CD4-positive, alpha-beta T cell treated with Interleukin-6 for 4 hours (primary cell): ENCODE measurements around the gene GLT1D1.

Source experiments
- DNase-seq: peaks from one replicate; pipeline ENCODE4 v3.0.0-alpha.2; 2020; ENCODE audit warnings: mixed read lengths

The GLT1D1 gene

GRCh38 chr12:128969480-128970055, 116.3 kb downstream of the GLT1D1 start:
- no peak for DNase-seq

DNA sequence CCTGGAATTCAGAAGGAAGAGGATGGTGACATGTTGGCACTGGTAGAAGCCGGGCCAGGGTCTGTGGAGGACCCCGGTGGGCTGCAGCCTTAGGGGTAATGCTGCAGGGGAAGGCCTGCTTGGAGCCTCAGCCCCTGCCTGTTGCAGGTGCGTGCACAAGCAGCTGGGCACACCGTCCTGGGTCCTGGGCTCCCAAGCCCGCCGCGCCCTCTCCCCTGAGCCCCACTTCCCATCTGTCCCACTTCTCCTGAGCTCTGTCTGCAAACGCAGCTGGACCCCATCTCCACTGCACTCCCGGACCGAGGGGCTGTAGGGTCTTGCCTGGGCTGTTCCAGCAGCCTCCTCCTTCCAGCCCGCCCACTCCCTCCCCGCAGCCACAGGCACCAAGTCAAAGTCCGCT, 116.8 kb downstream of the GLT1D1 start:
- DNase-seq = no peak

DNA sequence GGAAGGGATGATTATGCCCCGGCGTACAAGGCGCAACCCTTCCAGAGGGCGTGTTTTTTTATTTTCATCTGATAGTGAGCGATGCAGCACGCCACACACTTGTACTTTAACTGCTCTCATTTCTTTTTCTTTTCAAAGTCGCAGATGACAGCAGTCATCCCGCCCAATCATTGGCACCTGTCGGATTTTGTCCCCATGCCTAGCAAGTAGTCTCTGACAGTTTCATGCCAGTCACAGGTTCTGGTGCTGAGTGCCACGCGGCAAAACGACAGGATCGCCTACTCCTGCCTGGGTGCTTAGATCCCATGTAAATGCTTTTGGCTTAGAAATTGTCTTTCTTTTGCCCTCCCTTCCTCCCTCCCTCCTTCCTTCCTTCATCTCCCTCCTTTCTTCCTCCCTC, 117.7 kb downstream of the GLT1D1 start:
- no peak for DNase-seq

DNA sequence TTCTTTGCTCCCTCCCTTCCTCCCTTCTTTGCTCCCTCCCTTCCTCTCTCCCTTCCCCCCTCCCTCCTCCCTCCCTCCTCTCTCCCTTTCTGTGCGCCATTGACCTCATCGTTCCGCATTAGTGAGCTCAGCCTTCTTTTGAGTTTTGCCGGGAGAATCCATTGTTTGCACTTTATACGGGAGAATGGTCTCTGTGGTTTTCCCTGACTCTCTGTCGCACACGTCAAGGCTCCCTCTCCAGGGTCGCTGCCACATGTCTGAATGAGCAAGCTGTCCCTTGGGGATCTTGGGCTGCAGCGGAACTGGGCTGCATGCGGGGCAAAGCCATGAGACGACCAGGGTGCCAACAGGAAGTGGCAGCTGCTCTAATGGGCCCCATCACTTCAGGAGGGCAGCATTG, 118.5 kb downstream of the GLT1D1 start:
- no peak for DNase-seq

DNA sequence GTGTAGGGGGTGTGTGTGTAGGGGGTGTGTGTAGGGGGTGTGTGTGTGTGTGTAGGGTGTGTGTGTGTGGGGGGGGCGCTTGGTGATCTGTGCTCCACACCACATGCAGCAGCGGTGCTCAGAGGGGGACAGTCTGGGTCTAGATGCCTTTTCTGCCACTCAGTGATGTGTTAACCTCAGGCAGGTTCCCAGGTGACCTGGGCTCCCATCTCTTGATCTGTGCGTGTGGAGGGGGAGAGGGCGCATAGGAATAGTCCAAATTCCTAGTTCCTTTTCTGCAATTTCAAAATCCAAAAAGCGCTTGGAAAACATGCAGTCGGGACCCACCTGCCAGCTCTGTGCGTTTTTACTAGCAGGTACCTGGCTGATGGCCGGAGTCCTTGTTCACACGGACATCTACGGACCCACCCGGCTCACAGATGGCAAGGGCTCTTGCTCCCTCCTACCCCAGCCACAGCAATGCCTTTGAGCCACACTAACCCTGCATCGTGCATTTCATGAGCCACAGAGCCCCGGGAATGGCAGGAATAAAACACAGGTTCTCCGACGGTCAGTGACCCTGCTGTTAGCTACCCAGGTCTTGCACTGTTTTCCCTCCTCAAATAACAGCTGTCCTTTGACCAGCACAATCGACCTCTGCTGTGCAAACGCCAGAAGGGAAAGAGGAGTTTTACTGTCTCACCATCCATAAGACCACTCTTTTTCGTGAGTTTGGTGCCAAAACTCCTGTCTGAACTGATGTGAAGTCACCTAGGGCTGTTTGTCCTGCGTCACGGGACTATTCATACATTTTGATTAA, 120.8 kb downstream of the GLT1D1 start:
- no peak for DNase-seq

DNA sequence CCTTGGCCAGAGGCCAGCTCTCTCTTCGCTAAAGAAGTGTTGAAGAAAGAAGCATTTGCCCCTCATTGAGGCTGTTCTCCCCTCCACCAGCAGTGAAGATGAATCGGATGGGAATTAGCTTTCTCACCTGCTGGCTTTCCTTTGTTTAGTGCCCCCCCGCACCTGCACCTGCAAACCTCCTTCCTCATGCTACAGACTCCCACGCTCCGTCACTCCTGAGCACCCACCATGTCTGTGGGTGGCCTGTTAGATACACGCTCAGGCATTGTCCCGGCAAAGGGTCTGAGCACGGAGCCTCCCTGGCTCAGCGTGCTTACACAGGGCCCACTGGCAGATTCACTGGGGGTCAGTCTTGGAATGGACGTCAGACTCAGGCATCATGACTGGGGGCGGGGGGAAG, 121.6 kb downstream of the GLT1D1 start:
- no peak for DNase-seq

DNA sequence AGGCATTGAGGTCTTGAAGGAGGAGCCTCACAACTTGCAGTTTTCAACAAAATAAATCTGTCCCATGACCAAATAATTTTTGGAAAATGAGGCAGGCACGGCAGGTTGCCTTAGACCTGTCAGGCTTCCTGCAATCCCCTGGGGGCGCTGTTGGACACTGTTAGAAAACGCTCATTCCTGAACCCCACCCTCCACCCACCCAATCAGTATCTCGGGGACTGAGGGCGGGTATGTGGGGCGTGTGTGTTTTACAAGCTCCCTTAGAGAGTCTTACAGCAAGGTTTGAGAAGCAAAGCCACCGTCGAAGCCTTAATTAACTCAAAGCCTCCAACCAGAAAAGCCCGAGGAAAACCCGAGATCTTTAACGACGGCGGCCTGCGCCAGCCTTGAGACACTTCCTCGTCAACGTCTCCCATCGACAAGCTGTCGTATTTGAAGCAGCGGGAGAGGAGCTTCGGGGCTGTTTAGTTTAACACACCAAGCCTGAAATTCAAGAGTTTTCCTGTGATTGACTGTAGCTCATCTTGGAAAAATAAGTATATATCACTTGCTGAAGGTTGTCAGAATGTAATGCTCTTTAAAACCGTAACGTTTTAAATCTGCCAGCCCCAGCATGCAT, 123.0 kb downstream of the GLT1D1 start:
- DNase-seq = no peak

DNA sequence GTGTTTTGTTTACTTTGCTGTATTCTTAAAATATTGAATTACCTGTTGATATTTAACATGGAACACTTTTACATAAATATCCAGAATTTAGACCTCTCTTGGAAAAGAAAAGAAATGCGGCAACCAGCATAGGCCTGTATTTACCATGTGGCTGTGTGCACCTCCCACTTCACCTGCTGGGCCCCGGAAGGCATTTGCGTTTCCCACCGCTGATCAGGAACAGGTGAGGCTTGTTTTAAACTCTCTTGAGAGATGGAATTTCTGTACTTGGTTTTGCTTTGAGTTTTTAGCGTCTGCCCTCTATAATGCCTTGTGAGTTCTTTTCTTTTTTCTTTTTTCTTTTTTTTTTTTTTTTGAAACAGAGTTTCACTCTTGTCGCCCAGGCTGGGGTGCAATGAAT, 124.2 kb downstream of the GLT1D1 start:
- no peak for DNase-seq

DNA sequence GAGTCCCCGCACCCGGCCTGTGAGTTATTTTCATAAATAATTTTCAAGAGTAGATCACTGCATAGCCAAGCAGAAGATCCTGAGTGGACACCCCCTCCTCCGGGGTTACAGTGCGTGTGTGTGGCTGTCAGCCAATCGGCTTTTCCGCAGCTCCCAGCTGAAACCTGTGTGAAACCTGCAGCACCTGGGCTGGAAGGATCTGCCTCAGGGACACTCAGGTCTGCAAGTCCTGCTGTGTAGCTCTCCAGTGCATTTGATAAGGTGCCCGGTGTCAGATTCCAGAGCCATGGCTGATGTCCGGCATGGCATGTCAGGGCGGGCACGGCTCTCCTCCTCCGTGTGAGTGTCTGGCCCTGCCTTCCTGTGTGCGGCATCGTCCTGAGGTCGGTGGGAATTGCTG, 124.8 kb downstream of the GLT1D1 start:
- no peak for DNase-seq

- no peak for DNase-seq
These were observed 127.3 kb downstream of the GLT1D1 start for GRCh38 chr12:128980623-128981022.

- no peak for DNase-seq
These were observed 128.8 kb downstream of the GLT1D1 start for GRCh38 chr12:128981971-128982533.

GRCh38 chr12:128982933-128983332, 129.7 kb downstream of the GLT1D1 start:
- no peak for DNase-seq

GRCh38 chr12:128983371-128983770, 130.1 kb downstream of the GLT1D1 start:
- DNase-seq = no peak

DNA sequence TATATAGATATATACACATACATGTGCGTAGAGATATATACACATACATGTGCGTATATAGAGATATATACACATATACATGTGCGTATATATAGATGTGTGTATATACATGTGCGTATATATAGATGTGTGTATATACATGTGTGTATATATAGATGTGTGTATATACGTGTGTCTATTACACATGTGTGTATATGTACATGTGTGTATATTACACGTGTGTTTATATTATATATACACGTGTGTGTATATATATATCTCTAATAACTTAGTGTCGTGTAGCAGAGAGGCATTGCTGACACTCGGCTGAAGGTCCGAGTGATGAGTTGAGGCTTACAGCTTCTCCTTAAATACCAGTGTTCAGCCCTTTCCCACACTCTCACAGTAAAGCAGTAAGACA, 133.7 kb downstream of the GLT1D1 start:
- DNase-seq = no peak

DNA sequence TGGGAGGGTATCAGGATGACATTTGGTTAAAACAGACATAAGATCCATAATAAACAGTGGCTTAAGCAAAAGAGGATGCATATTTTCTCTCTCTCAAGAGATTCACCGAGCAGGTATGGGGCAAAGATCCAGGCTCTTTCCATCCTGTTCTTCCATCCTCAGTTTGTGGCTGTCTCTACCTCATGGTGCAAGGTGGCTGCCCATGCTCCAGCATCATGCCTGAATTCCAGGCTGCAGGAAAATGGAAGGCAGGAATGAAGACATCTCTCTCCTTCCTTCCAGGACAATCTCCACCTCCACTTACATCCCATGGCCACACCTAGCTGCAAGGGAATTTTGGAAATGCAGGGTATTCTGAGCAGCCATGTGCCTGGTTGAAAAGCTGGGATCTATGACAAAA, 136.0 kb downstream of the GLT1D1 start:
- no peak for DNase-seq

DNA sequence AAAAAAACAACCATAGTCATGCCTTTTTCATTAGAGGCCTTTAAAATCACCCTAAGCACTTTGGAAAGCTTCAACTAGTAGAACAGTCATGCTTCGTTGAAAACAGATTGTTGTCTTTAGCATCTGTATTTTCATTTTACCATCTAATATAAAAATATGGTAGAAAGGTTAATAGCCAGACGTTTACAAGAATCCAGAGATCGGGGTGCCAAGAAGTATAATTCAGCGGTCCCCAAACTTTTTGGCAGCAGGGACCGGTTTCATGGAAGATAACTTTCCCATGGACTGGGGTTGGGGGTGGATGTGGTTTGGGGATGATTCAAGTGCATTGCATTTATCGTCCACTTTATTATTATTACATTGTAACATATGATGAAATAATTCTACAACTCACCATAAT, 138.4 kb downstream of the GLT1D1 start:
- no peak for DNase-seq

- no peak for DNase-seq
These were observed 138.8 kb downstream of the GLT1D1 start for GRCh38 chr12:128992116-128992515.

DNA sequence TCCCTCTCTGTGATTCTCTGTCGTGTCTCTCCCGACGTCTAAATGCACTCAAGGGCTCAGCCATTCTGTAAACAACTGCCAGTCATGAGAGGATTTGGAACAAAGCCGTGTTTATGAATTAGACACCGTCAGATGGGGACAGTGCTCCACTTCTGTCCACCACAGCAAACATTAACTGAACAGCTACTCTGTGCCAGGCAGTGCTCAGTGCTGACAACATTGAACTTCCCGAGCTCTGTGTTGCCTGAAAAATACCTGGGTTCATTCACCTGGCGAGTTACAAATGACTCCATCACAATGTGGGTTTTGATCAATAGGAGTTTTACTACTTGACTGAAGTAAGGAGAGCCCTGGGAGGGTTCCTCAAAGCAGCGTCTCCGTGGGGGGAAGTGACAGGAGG, 139.3 kb downstream of the GLT1D1 start:
- DNase-seq = no peak

DNA sequence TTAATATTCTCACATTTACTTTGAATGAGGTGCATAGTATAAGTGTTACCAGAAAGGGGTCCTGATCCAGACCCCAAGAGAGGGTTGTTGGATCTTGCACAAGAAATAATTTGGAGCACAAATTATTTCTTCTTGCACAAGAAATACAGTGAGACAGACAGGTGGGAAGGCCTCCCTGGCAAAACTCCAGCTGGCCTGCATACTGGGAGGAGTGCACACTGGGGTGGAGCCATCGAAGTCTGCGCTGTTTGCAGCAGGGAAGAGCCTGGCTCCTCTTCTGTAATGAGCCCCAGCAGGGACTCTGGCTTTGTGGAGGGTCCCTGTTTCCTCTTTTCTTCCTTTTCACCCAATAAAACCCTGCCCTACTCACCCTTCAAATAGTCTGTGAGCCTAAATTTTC, 141.6 kb downstream of the GLT1D1 start:
- no peak for DNase-seq

DNA sequence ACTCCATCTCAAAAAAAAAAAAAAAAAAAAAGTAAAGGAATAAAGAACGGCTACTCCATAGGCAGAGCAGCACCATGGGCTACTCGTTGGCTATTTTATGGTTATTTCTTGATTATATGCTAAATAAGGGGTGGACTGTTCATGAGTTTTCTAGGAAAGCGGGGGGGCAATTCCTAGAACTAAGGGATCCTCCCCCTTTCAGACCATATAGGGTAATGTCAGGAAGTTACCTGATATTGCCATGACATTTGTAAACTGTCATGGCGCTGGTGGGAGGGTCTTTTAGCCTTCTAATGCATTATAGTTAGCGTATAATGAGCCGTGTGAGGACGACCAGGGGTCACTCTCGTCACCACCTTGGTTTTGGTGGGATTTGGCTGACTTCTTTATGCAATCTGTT, 142.3 kb downstream of the GLT1D1 start:
- no peak for DNase-seq

DNA sequence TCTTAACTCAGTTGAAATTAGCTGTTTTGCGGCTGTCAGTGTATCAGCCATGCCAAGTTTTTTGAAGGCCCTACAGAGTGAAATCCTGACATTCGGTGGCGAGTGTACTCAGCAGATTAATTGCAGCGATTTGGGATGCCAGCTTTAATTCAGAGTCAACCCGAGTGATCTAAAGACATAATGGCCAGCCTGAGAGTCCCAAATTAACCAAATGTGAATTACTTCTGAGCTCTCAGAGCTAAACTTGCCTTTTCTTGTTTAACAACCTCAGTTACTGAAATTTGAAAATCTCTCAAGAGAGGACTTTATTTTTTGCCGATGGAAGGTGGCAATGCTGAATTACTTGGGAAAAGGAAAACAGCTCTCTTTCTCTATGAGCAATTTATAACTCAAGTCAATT, 148.5 kb downstream of the GLT1D1 start:
- no peak for DNase-seq

GRCh38 chr12:129002427-129002826, 149.1 kb downstream of the GLT1D1 start:
- no peak for DNase-seq

GRCh38 chr12:129005416-129005815, 152.1 kb downstream of the GLT1D1 start:
- no peak for DNase-seq

DNA sequence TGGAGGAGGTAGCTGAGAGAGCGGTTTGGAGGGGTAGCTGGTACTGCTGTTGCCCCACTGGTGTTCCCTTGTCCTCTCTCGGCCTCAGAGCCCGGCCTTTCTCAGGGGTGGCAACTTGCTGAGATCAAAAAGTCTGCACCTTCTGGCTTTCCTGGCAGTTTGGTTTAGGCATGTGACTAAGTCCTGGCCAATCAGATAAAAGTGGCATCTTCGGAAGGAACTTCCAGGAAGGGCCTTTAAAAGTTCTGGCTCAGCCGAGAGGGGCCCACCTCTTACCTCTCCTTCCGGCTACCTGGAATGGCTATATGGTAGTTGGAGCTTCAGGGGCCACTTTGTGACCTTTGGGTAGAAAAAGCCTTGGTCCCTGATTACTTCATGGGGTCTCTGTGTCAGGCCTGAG, 152.6 kb downstream of the GLT1D1 start:
- DNase-seq = no peak
